Activated T-cell treated with anti-CD3 and anti-CD28 coated beads for 4 hours (primary cell): Measurements from ENCODE around the gene MGLL.

Source experiments
- DNase-seq: peaks from one replicate; pipeline ENCODE4 v3.0.0-alpha.2; 2020

Gene MGLL

DNA sequence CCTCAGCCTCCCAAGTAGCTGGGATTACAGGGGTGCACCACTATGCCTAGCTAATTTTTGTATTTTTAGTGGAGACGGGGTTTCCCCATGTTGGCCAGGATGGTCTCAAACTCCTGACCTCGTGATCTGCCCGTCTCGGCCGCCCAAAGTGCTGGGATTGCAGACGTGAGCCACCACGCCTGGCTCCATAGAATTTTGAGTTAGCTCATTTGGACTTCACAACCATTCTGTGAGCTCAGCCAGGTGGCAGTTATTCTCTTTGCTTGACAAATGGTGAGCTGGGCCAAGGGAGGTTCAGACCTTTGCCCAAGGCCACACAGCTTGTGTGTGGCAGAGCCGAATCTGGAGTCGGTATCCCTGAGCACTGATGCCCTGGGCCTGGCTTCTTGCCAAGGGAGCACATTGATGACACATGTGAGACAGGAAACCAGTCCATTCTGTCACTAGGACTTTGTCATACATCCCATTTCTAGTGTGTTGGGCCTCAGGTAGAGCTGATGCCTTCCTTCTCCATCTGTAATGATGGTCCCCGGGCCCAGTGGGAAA is 175.7 kb downstream of the MGLL start:
- DNase-seq, result no peak

DNA sequence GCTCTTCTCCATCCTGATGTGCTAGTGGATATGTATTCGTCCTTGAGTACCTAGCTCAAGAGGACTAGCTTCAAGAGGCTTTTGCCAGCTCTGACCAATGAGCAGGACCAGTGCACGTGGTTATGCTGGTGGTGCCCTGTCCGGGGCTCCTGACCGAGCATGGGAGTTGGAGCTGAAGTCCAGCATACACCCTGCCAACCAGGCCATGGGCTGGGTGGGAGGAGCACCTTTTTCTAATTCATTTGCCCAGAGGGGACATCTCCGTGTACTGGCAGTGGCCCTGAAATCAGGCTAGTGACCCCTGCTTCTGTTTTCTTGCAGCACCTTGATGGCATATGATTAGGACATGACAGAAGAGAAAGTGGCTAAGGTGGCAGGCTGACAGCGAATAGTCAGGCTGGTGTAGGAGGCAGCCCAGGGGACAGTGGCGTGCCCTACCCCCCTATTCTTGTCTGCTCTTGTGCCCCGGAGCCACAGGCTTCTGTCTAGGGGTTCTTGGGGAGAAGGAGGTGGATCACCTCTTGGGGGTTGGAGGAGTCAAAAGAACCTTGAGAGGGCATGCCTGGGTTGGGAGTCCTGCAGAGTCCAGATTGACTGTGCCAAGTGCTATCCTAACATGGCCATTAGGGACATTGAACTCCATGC is 176.8 kb downstream of the MGLL start:
- no peak for DNase-seq

DNA sequence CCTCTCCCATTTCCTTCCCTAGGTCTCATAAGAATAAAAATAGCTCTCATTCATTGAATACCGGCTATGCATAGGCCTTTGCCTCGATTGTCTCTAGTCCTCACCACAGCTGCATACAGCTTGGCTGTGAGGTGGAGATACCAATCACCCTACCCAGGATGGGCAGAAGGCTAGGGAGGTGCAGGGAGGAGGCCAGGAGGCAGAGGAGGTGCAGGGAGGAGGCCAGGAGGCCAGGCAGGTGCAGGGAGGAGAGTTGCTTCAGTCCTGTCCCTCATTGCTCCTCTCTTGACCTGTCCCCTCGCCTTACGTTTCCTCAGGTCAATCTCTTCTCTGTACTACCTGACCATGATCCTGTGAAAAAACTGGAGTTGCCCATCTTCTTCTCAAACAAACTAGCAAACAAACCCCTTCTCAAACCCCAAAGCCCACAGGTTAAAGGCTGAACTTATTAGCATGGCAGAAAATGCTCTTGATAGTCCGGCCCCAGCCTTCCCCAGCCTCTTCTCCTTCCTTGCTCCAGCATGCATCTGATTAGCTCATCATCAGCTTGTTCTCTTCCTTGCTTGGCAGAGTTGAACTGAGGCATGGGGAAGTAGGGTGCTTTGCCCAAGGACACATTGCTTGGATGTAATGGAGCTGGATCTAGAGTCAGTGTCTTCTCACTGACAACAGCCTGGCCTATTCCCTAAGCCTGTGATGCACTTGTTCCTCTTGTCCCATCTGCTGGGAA is 177.5 kb downstream of the MGLL start:
- no peak for DNase-seq

DNA sequence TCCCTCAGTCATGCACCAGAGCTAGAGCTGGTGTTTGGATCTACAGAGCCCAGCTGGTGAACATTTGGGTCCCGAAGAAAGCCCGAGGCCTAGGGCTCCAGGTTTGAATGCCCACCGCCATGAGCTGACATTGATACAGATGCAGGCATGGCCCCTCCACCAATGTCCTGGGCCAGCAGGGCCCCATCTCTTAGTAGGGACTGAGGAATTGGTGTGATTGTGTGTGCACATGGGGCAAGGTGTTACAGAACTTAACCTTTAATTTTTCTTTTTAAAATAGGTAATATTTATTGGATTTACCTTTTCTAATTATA is 182.3 kb downstream of the MGLL start:
- no peak for DNase-seq

DNA sequence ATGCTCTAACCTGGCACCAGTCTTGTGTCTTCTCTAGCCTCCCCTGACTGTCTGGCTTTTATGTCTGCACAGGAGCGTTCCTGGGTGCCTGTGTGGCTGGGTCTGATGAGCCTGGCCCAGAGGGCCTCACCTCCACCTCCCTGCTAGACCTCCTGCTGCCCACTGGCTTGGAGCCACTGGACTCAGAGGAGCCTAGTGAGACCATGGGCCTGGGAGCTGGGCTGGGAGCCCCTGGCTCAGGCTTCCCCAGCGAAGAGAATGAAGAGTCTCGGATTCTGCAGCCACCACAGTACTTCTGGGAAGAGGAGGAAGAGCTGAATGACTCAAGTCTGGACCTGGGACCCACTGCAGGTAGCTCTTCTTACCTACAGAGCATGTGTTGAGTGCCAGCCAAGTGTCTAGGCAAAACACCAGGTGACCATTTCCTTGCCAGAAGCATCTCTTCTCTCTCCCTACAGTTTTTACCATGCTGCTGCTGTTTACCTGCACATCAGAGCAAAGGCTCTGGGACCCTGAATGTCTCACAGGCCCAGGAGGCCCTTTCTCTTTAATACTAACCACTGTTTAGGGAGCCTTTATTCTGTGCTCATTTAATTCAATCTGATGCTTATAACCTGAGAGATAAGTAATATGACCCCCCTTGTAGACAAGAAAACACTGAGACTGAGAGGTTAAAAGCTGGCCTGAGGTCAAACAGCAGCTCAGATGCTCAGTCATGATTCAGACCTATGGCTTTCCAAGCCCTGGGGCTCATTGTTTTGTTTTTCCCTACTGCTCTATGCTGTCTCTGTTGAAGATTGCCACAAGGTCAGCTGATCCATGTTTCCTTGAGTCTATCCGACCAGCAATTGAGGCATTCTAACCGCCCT is 182.9 kb downstream of the MGLL start:
- no peak for DNase-seq
